Measurements from ENCODE around the gene GALNT10.

The GALNT10 gene

DNA sequence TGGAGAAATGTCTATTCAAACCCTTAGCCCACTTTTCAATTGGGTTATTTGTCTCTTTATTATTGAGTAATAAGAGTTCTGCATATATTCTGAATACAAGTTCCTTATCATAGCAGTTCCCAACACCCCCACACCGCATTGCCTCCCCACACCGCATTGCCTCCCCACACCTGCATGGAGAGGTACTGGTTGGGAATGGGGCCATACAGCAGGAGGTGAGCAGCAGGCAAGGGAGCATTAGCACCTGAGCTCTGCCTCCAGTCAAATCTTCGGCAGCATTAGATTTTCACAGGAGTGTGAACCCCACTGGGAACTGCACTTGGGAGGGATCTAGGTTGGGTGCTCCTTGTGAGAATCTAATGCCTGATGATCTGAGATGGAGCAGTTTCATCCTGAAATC is 244.7 kb downstream of the GALNT10 start:
- DNase-seq (ENCODE audit: low spot score) = no peak
- ChIA-PET CTCF (no interaction called here), POLR2A (ENCODE audit: low non-redundant PET) (no interaction called here)
- no peak overlapping the region for H3K27ac ChIP-seq
- TF ChIP-seq, protein P1, sequence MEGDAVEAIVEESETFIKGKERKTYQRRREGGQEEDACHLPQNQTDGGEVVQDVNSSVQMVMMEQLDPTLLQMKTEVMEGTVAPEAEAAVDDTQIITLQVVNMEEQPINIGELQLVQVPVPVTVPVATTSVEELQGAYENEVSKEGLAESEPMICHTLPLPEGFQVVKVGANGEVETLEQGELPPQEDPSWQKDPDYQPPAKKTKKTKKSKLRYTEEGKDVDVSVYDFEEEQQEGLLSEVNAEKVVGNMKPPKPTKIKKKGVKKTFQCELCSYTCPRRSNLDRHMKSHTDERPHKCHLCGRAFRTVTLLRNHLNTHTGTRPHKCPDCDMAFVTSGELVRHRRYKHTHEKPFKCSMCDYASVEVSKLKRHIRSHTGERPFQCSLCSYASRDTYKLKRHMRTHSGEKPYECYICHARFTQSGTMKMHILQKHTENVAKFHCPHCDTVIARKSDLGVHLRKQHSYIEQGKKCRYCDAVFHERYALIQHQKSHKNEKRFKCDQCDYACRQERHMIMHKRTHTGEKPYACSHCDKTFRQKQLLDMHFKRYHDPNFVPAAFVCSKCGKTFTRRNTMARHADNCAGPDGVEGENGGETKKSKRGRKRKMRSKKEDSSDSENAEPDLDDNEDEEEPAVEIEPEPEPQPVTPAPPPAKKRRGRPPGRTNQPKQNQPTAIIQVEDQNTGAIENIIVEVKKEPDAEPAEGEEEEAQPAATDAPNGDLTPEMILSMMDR (conservative IDR thresholded peaks at IDR 0.05; ENCODE audit: low read depth) = no peak

DNA sequence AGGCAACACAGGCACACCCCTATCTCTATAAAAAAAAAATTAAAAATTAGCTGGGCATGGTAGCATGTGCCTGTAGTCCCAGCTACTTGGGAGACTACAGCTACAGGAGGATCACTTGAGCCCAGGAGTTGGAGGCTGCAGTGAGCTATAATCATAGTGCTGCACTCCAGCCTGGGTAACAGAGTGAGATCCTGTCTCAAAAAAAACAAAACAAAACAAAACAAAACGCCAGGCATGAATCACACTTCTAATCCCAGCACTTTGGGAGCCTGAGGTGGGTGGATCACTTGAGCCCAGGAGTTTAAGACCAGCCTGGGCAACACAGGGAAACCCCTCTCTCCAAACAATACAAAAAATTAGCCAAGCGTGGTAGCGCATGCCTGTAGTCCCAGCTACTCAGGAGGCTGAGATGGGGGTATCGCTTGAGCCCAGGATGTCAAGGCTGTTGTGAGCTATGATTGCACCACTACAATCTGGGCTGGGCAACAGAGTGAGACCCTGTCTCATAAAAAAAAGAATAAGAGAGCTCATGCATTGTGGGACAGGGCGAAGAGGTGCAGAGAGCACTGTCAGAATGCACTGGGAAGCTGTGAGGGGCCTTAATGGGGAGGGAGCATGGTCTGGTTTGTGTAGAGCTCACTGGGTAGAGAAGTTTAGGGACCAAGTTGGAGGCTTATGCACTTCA is 246.9 kb downstream of the GALNT10 start:
- peak overlapping the region; percentile 21 for H3K27ac ChIP-seq
- DNase-seq (ENCODE audit: low spot score) = no peak
- POLR2A ChIA-PET (ENCODE audit: low non-redundant PET) = no interaction called here
- TF ChIP-seq, protein P1 (conservative IDR thresholded peaks at IDR 0.05; ENCODE audit: low read depth) = no peak
- CTCF ChIA-PET = interaction anchor here (0.6 to 1.7 kb wide), 2 partner anchors 26 to 241 kb away, joined by 3 to 4 read pairs; no protein-coding TSS in a partner anchor

DNA sequence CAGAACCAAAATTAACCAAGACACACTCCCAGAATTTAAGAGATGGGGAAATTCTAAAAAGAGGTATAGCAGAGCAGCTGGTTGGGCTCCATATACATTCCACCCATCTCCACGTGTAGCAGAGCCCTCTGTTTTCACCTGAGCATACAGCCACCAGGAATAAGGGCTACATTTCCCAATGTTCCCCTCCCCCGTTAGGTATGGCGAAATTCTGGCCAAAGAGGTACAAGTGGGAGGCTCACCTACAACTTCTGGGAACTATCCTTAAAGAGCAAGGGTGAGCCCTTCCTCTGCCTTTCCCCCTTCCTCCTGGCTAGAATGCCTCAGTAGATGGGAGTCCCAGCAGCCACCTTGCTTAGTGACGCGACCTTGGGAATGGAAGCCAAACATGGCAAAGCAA is 250.0 kb downstream of the GALNT10 start:
- ChIA-PET CTCF (interaction anchor here (0.6 kb wide), 1 partner anchor 337 kb away, joined by 3 read pairs; no protein-coding TSS in a partner anchor), POLR2A (ENCODE audit: low non-redundant PET) (no interaction called here)
- no peak overlapping the region for H3K27ac ChIP-seq
- no peak for DNase-seq (ENCODE audit: low spot score)
- TF ChIP-seq, protein P1 (conservative IDR thresholded peaks at IDR 0.05; ENCODE audit: low read depth) = no peak

DNA sequence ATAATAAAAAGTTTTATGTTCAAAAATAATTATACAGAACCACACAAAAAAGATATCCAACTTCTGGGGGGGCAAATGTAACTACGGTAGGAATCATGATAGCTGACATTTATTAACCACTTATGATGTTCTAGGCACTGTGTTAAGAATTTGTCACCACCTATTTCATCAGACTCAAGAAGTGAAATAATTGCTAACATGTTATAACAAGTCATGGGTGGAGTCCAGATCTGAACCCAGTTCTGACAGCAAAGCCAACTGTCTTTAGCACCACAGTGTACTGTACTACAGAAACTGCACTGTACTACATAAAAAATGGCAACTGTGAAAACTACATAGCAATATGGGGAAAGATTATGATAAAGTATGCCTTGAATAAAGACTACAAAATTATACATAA is 252.3 kb downstream of the GALNT10 start:
- ChIA-PET CTCF (interaction anchor here (0.6 to 1.1 kb wide), 4 partner anchors 18 to 273 kb away, joined by 4 to 7 read pairs (median 4); no protein-coding TSS in a partner anchor), POLR2A (ENCODE audit: low non-redundant PET) (no interaction called here)
- peak overlapping the region; percentile 81 for H3K27ac ChIP-seq
- DNase-seq (ENCODE audit: low spot score) = peak; percentile 94
- TF ChIP-seq, protein P1 (conservative IDR thresholded peaks at IDR 0.05; ENCODE audit: low read depth) = no peak

DNA sequence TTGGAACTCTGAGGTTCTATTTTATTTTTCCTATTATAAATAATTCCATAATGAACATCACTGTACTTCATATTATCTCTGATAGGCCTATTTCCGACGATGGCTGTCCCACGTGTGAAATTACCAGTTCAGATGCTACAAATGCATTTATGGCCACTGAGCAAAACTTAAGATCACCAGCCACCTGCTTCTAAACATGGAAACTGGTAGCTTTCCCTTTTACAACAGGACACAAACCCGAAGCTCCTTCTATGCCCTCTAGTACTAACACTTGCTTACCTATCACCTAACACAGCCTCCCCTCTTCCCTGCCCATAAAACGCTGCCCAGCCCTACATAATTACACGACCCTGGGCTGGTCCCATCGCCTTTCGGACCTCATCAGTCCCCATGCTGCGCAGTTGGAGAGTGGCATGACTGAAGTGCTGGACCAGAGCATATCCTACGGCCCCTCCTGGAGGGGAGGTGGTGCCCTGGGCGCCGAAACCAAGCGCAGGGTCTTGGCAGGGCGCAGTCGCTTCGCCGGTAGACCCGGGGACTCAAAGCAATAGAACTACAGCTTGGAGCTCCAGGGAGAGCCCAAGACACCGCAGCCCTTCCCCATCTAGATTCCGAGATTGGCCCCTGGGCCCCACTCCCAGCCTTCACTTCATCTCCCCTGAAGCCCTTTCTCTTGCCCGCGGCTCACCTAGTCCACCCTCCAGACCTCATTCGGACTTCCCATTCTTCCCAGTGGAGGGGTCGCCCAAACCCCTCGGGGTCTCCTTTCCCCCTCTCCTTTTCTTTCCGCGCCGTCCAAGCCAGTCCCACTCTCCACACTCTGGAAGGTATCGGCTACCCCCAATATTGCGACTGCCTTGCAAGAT is 254.3 kb downstream of the GALNT10 start:
- CTCF ChIA-PET = no interaction called here
- POLR2A ChIA-PET (ENCODE audit: low non-redundant PET) = no interaction called here
- TF ChIP-seq, protein P1 (conservative IDR thresholded peaks at IDR 0.05; ENCODE audit: low read depth) = no peak
- DNase-seq (ENCODE audit: low spot score) = peak; percentile 62
- peak overlapping the region; percentile 83 for H3K27ac ChIP-seq

DNA sequence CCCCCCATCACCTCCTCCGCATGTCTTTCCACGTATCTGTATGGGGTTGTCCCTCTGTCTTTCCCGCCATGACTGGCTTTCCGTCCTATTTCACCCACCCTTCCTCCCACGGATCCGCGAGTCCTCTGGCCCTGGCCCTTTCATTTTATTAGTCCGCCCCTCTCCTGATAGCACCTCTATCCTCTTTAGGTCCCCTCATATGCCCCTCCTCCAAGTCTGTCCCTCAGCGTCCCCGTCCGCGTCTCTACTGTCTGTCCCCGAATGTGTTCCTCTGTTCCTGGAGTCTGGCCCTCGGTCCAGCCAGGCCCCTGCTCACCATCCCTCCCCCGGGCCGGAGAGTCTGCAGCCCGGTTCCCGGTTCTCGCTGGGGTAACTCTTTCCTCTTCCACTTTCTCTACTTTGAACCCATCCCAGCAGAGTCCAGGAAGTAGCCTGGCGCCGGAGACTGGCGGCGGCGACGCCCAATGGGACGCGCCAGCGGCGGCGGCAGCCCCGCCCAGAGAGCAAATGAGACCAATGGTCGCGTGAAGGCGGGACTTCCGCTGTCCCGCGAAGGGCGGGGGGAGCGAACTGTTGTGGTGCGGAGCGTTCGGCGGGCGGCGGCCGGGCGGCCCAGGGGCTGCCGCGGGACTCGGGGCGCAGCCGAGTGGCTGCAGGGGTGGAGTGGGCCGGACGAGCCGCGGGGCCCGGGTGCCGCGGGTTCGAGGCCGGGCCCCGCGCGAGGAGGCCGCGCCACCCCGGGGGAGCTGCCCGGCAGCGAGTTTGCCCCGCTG is 255.1 kb downstream of the GALNT10 start, which contains the start of gene SAP30L:
SAP30L (plus strand) TSS at position 576 of the 773 bp plus-strand sequence. CDS start 608 bp downstream, outside the sequence.
- ChIA-PET CTCF (no interaction called here), POLR2A (ENCODE audit: low non-redundant PET) (no interaction called here)
- TF ChIP-seq, protein P1 (conservative IDR thresholded peaks at IDR 0.05; ENCODE audit: low read depth) = no peak
- DNase-seq (ENCODE audit: low spot score) = peak; percentile 100
- peak within 1 kb of the TSS; percentile 83 for H3K27ac ChIP-seq

Measured in RWPE1 (cell line).